Motor neuron (in vitro differentiated cells): Measurements from ENCODE around the gene RNF130. TPM values are rescaled to one million over a fixed set of nuclear protein-coding genes. Genes with fewer than 3 reads are reported as not detected.
A peak's percentile ranks its signal among the peaks of the same experiment; 100 is the strongest.

ENCODE experiments used
- ATAC-seq, 8 experiments: fragments of 200-7000 bp; cut with Tn5 transposase; replicated peaks in 6 of 8; 2 replicates each; pipeline ENCODE4 v1.8.0; 2021; ENCODE audit warnings: mild to moderate bottlenecking in 8 of 8, moderate library complexity in 8 of 8
- H3K27ac ChIP-seq, 2 donors: fragments of 250-450 bp; sonication (Bioruptor Pico); 2 replicates each; pipeline ENCODE4 v1.9.0; 2021; ENCODE audit warnings: antibody characterized with exemption in 2 of 2, mild to moderate bottlenecking in 2 of 2, moderate library complexity in 1 of 2
- H3K4me1 ChIP-seq, 2 donors: fragments of 250-450 bp; sonication (Bioruptor Pico); replicated peaks in 1 of 2; 2 replicates each; pipeline ENCODE4 v1.6.1; 2021; ENCODE audit warnings: antibody characterized with exemption in 2 of 2, mild to moderate bottlenecking in 2 of 2, moderate library complexity in 1 of 2
- H3K4me3 ChIP-seq, 5 donors: fragments of 250-450 bp; sonication (Bioruptor Pico); 2 replicates each; pipeline ENCODE4 v1.9.0; 2021; ENCODE audit warnings: antibody characterized with exemption in 5 of 5, mild to moderate bottlenecking in 5 of 5, moderate library complexity in 4 of 5
- WGBS, 10 experiments: fragments of 450-650 bp; shearing (Covaris generic); methylation state at CpG; one replicate each; pipeline ENCODE4 v1.0.0; 2022; 5-methylcytosine and 5-hydroxymethylcytosine counted together
- in situ Hi-C, 9 experiments: fragments of 400-800 bp; cut with MboI; loops; one replicate each; pipeline ENCODE4 v1.15.0; 2021; ENCODE audit warnings: low sequenced_read_pairs in 9 of 9, low pct_unique_long_range_greater_than_20kb in 2 of 9; ENCODE audit not compliant: unreplicated experiment in 9 of 9
- total RNA-seq, 8 experiments: library from RNA; unstranded; fragments of 300-600 nt; gene quantifications; 2 replicates each; pipeline versions ENCODE4 v1.2.3 to v1.2.4, GENCODE V29; 2022

Gene RNF130
- total RNA-seq, 8 experiments from 2014 or later, result 28.4 to 69.9 (median 49.5) TPM

DNA sequence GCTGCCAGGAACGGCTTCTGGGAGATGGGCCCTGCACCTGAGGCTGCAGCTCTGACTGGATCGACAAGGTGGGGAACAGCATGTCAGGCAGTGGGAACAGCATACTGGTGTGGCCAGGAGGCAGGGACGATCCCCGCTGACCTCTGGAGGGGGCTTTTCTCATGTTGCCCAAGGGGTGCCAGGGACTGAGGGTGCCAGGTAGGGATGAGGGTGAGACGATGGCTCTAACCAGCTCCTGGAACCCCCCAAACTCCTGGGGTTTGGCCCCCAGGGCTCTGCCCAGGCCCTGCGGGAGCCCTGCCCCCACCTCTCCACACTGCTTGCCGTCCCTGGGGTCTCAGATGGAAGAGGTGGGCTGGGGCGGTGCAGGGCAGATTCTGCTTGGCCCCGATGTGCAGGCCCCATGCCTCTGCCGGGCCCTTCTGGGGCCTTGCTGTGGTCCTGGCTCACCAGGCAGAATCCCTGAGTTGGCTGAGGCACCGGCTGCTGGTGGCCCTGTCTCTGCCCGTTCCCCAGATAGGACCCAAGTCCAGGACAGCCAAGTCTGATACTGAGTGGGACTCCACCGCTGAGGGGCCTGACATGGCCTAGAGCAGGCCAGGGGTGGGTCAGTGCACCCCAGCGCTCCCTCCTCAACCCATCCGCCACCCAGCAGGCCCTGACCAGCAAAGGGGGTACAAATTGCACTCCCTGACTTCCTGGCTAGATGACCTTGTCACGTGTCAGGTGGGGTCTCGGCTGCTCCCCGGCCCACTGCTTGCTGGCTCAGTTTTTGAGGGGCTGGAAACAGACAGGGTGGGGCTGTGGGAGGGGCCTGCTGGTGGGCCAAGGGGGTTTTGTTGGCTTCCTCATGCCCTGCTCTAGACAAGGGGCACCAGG lies 28.4 kb upstream of the RNF130 start:
- H3K4me3 ChIP-seq, result no peak overlapping the region
- H3K27ac ChIP-seq, result no peak overlapping the region
- 100% methylated on average over 1 of the region's 18 CpGs; no CpG with 5 or more reads in 9 of the 10 experiments for WGBS, 10 experiments
- in situ Hi-C loops, result loop anchor here in 1 of 9 experiments (25.0 kb wide), 1 partner anchor 188 kb away; the partner anchor contains the start of gene TBC1D9B
- H3K4me1 ChIP-seq, result no peaks in the 10 kb centered on the region
- no peak for ATAC-seq

DNA sequence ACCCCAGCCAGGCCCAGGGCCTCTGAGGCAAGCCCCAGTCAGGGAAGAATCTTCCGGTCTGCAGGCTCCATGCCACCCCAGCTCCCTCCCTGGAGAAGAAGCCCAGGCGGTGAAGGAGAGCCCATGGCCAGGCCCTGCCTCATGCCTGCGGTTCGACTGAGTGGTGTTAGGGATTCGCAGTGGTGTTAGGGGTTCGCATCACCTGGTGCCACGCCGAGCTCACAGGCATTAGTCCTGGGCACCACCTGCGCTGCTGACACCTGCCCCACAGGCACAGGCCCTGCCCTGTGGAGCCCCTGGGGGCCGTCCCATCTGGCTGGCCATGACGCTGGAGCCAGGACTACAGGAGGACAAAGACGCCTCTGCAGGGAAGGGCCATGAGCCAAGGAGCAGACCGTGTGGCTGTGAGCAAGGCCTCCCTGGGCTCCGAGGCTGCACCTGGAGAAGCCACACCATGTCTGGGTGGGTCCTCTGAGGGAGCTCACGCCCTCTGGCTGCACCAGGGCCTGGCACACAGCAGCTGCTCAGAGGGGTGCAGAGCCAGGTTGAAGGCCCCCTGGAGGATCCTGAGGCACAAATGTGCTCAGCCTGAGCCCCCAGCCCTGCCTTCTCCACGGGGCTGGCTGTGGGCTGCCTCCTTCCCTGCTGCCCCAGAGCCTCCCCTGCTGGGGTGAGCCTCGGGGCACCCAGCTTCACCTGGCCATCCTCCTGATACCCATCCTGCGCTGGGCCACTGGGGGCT lies 27.6 kb upstream of the RNF130 start:
- WGBS, 10 experiments, result 60 to 90% (median 78%) methylated on average over 1 to 4 of the region's 18 CpGs; no CpG with 5 or more reads in 6 of the 10 experiments
- in situ Hi-C loops, result loop anchor here in 1 of 9 experiments (25.0 kb wide), 1 partner anchor 187 kb away; the partner anchor contains the start of gene TBC1D9B

DNA sequence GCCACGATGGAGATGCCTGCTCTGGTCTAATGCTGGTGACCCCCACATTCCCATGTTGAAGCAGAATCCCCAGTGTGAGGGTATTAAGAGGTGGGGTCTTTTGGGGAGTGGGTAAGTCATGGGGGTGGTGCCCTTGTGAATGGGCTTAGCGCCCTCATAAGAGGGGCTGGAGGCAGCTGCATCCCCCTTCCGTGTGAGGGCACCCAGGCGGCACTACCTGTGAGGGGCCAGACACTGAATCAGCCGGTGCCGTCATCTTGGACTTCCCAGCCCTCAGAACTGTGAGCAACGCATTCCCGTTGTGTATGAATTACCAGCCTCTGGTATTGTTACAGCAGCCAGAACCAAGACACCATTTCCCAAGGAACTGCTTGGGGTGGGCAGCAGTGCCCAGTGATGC lies 27.0 kb upstream of the RNF130 start:
- Histone ChIP-seq H3K27ac (no peak overlapping the region), H3K4me3 (no peak overlapping the region), H3K4me1 (no peaks in the 10 kb centered on the region)
- WGBS, 10 experiments, result 28 to 100% (median 65%) methylated on average over 2 to 4 of the region's 8 CpGs; no CpG with 5 or more reads in 5 of the 10 experiments
- in situ Hi-C loops, result loop anchor here in 1 of 9 experiments (25.0 kb wide), 1 partner anchor 186 kb away; the partner anchor contains the start of gene TBC1D9B
- ATAC-seq, result no peak

More for the DNA sequence above, 27.6 kb upstream of the RNF130 start:
- ATAC-seq, result peak in 1 of 8 experiments; percentile 7
- Histone ChIP-seq H3K4me3 (no peak overlapping the region), H3K27ac (no peak overlapping the region), H3K4me1 (no peaks in the 10 kb centered on the region)

DNA sequence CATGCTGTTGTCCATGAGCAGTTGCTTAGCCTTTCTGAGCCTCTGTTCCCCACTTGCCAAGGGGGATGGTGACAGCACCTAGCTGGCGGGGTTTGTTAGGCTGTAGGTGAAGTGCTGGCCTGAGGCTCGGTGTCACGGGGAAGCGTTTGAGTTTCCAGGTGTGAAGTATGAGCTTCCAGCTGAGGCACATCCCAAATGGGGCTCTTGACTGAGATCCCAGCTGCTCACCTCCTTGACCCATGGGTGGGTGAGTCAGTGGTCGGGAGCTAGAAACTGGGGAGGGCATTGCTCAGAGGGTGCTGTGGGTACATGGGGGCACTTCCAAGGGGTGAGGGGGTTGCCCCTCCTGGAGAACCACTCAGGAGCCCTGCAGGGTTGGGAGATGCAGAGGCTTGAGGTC lies 26.4 kb upstream of the RNF130 start:
- H3K27ac ChIP-seq, result no peak overlapping the region
- ATAC-seq, result no peak
- WGBS, 10 experiments, result 40 to 85% (median 80%) methylated on average over 1 to 4 of the region's 5 CpGs; no CpG with 5 or more reads in 7 of the 10 experiments
- H3K4me3 ChIP-seq, result no peak overlapping the region
- in situ Hi-C loops, result loop anchor here in 1 of 9 experiments (25.0 kb wide), 1 partner anchor 186 kb away; the partner anchor contains the start of gene TBC1D9B
- no peaks in the 10 kb centered on the region for H3K4me1 ChIP-seq

DNA sequence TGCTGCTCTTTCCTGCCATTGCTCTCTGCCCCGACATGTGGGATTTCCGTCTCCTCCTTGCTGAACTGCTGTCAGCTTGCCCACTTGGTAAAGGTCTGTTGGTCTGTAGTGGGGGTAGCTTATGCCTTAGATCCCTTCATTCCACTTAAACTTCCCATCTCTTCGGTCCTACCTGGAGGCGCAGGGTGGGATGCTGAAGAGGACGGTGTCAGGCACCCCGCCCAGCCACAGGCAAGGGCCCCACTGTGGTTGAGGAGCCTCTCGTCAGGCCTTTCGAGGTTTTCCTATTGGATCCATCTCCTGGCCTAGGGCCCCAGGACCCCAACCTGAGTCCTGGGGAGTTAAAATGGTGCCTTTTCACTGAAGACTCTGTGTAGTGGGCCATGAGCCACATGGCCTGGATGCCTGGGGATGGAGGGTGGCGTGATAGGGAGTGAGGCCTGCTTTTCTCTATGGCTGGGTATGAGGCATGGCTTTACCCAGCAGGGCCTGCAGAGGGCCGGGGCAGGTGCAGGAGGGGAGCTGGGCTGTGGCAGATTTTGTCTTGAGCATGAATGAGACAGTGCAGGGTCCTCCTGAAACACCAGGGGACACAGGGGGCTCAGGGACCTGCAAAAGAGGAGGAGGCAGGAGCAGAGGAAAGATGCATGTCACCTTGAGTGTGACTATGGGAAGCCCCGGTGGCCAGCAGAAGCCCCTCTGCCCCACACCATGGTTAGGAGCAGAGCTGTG lies 25.8 kb upstream of the RNF130 start:
- WGBS, 10 experiments, result 53 to 93% (median 88%) methylated on average over 1 to 8 of the region's 11 CpGs; no CpG with 5 or more reads in 5 of the 10 experiments
- peaks cover 0 to 2% of the 10 kb centered on the region in 2 donors for H3K4me1 ChIP-seq
- in situ Hi-C loops, result loop anchor here in 1 of 9 experiments (25.0 kb wide), 1 partner anchor 185 kb away; the partner anchor contains the start of gene TBC1D9B
- H3K27ac ChIP-seq, result no peak overlapping the region
- no peak for ATAC-seq
- H3K4me3 ChIP-seq, result no peak overlapping the region

DNA sequence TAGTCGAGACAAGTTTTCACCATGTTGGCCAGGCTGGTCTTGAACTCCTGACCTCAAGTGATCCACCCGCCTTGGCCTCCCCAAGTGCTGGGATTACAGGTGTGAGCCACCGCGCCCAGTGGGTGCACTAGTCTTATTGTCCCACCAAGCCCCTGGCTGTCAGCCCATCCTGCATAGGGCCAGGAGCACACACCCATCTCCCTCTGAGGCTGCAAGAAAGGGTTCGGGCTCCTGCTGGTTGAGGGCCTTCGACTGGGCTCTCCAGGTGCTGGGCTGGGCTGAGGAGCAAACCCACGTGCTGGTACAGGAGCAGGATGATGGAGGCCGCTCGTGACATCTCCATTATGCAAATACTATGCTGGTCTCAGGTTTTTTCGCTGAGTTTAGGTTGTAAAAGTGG lies 25.1 kb upstream of the RNF130 start:
- Histone ChIP-seq H3K4me3 (no peak overlapping the region), H3K4me1 (peaks cover 0 to 6% of the 10 kb centered on the region in 2 donors), H3K27ac (no peak overlapping the region)
- 45 to 83% (median 73%) methylated on average over 3 to 6 of the region's 10 CpGs; no CpG with 5 or more reads in 7 of the 10 experiments for WGBS, 10 experiments
- ATAC-seq, result no peak
- in situ Hi-C loops, result loop anchor here in 1 of 9 experiments (25.0 kb wide), 1 partner anchor 184 kb away; the partner anchor contains the start of gene TBC1D9B

DNA sequence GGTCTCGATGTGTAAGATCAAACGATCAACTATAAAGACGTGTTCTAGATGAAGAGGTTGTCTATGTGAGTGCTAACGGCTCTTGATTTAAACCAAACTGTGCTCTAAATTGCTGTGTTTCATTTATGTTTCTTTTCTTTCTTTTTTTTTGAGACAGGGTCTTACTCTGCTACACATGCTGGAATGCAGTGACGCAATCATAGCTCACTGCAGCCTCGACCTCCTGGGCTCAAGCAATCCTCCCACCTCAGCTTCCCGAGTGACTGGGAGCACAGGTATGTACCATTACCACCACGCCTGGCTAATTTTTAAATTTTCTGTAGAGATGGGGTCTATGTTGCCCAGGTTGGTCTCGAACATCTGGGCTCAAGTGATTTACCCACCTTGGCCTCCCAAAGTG lies 24.0 kb upstream of the RNF130 start:
- peaks cover 6% of the 10 kb centered on the region in 2 donors for H3K4me1 ChIP-seq
- ATAC-seq, result no peak
- in situ Hi-C loops, result loop anchor here in 1 of 9 experiments (25.0 kb wide), 1 partner anchor 183 kb away; the partner anchor contains the start of gene TBC1D9B
- no peak overlapping the region for H3K4me3 ChIP-seq
- 27 to 96% (median 57%) methylated on average over 1 to 9 of the region's 9 CpGs; no CpG with 5 or more reads in 3 of the 10 experiments for WGBS, 10 experiments
- H3K27ac ChIP-seq, result no peak overlapping the region

DNA sequence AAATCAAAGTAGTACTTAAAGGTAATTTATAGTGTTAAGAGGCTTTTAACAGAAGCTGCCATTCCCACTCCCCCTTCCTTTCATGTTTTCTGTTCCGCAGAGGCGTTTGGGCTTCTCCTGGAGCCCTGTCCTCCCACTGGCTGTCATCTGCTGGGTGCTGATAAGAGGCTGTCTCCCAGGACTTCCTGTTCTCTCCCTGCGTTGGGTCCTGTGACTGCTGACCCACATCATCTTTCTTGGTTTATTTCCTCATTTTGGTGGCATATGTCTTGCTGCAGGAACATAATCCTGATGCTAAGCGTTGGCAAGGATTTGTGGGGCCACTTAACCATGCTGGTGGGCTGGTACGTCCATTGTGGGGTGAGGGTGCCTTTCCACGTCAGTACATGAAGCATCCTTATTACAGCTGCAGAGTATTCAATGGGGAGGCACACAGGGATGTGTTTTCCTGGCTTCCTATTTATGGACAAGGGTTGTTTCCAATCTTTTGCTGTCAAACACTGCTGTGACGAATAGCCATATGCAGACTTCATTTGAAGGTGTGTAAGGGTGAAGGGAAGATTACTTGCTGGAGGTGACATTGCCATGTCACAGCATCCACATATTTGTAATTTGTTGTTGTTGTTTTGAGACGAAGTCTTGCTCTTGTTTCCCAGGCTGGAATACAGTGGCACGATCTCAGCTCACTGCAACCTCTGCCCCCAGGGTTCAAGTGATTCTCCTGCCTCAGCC lies 22.3 kb upstream of the RNF130 start:
- no peak for ATAC-seq
- in situ Hi-C loops, result loop anchor here in 1 of 9 experiments (25.0 kb wide), 1 partner anchor 182 kb away; the partner anchor contains the start of gene TBC1D9B
- Histone ChIP-seq H3K4me3 (no peak overlapping the region), H3K4me1 (peaks cover 8 to 11% of the 10 kb centered on the region in 2 donors), H3K27ac (no peak overlapping the region)
- 20 to 93% (median 66%) methylated on average over 1 to 5 of the region's 9 CpGs; no CpG with 5 or more reads in 4 of the 10 experiments for WGBS, 10 experiments

DNA sequence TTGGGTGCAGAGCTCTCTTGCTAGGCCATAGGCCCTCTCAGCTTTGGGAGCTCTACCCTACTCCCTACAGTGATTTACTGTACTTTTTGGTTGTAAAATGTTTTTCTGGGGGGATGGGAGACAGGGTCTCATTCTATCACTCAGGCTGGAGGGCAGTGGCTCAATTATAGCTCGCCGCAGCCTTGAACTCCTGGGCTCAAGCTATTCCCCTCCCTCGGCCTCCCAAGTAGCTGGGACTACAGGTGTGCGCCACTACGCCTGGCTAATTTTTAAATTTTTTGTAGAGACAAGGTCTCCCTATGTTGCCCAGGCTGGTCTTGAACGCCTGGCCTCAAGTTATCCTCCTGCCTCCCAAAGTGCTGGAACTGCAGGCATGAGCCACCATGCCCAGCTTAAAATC lies 21.7 kb upstream of the RNF130 start:
- in situ Hi-C loops, result loop anchor here in 1 of 9 experiments (25.0 kb wide), 1 partner anchor 181 kb away; the partner anchor contains the start of gene TBC1D9B

DNA sequence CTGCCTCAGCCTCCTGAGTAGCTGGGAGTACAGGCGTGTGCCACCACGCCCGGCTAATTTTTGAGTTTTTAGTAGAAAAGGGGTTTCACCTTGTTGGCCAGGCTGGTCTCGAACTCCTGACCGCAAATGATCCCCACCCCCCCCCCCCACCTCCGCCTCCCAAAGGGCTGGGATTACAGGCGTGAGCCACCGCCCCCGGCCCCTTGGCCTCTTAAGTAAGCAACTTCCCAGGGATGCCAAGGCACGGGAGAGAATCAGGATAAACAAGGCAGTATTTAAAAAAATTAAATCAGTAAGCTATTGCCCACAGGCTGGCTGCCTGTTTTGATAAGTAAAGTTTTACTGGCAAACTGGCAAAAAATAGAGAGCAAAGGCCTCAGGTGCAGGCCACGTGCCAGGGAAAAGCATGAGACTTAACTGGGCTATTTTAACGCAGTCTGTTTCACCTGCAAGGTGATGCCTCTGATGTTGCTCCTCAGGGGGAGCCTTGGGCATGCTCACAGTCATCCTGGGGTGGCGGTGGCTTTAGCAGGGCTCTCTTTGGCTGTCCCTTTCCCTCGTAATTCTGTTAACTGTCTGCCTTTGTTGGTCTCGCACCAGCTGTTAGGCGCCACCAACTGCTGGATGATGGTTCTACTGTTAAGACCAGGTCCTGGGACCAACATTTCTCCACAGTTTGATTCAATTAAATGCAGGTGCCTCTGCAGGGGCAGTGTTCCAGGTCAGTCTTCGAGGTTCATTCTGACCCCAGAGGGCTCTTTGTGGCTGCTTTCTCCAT lies 19.4 kb upstream of the RNF130 start:
- in situ Hi-C loops, result loop anchor here in 1 of 9 experiments (25.0 kb wide), 1 partner anchor 179 kb away; the partner anchor contains the start of gene TBC1D9B
- peak overlapping the region; percentile 19 to 40 (median 29) for H3K4me3 ChIP-seq
- ATAC-seq, result peak in 7 of 8 experiments; percentile 11 to 60 (median 31)
- peak overlapping the region; percentile 74 for H3K27ac ChIP-seq
- 33 to 78% (median 48%) methylated on average over 1 to 9 of the region's 17 CpGs; no CpG with 5 or more reads in 3 of the 10 experiments for WGBS, 10 experiments
- peaks cover 15 to 16% of the 10 kb centered on the region in 2 donors for H3K4me1 ChIP-seq

More for the DNA sequence above, 21.7 kb upstream of the RNF130 start:
- Histone ChIP-seq H3K27ac (no peak overlapping the region), H3K4me1 (peaks cover 8 to 11% of the 10 kb centered on the region in 2 donors), H3K4me3 (no peak overlapping the region)
- ATAC-seq, result no peak
- 75 to 93% (median 81%) methylated on average over 1 to 5 of the region's 6 CpGs; no CpG with 5 or more reads in 5 of the 10 experiments for WGBS, 10 experiments
